ENCODE measurements around the gene INSR.

DNA sequence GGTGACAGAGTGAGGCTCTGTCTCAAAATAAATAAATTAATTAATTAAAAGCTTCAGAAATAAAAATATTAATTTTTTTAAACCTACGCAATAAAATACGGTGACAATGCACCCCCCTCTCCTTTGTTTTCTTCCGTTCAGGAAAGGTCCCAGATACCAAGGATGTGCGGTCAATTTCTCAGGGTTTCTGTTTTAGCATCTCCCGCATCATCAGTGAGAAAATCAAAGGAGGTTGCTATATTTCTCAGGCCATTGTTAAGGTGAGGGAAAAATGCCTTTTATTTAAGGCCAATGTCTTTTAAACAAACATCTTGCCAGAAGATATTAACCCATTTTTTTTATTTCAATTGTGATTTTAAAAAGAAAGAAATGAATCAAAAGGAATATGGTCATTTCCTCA lies 111.7 kb downstream of the INSR start:
- TF ChIP-seq EZH2 (IDR thresholded peaks at IDR 0.05; ENCODE audit: insufficient read depth, poor library complexity, severe bottlenecking) (no peak), EZH2phosphoT487 (IDR thresholded peaks at IDR 0.05; ENCODE audit: insufficient read depth, low read depth) (no peak)
